GM21515 (cell line): ENCODE results near the gene AGK.

Experiments used
- ATAC-seq: cut with Tn5 transposase; IDR thresholded peaks from one replicate; pipeline ENCODE4 v1.9.1; 2021; ENCODE audit not compliant: unreplicated experiment

The AGK gene

GRCh38 chr7:141551094-141551781 is at the start of gene AGK:
AGK (plus strand) TSS chr7:141551410; CDS start chr7:141555467, 4,057 bp downstream.
- ATAC-seq: peak; percentile 95

GRCh38 chr7:141501451-141501850 is 49.8 kb upstream of the AGK start:
- ATAC-seq: no peak

- ATAC-seq: no peak
These were observed 39.9 kb upstream of the AGK start for GRCh38 chr7:141511316-141511675.

GRCh38 chr7:141511676-141512396 is 39.4 kb upstream of the AGK start:
- ATAC-seq: no peak

GRCh38 chr7:141512597-141512996 is 38.6 kb upstream of the AGK start:
- ATAC-seq: no peak

- no peak for ATAC-seq
These were observed 37.5 kb upstream of the AGK start for GRCh38 chr7:141513720-141514119.

- ATAC-seq: no peak
These were observed 35.3 kb upstream of the AGK start for GRCh38 chr7:141515941-141516340.

GRCh38 chr7:141519623-141520022 is 31.6 kb upstream of the AGK start:
- ATAC-seq: no peak

- no peak for ATAC-seq
These were observed 28.4 kb upstream of the AGK start for GRCh38 chr7:141522657-141523342.

- no peak for ATAC-seq
These were observed 25.2 kb upstream of the AGK start for GRCh38 chr7:141525973-141526514.

- ATAC-seq: no peak
These were observed 24.1 kb upstream of the AGK start for GRCh38 chr7:141527076-141527475.

GRCh38 chr7:141528399-141528798 is 22.8 kb upstream of the AGK start:
- no peak for ATAC-seq

- ATAC-seq: peak; percentile 76
These were observed 17.9 kb upstream of the AGK start for GRCh38 chr7:141533149-141533949.

GRCh38 chr7:141534757-141535737 is 16.2 kb upstream of the AGK start:
- no peak for ATAC-seq

GRCh38 chr7:141537906-141538305 is 13.3 kb upstream of the AGK start:
- no peak for ATAC-seq

GRCh38 chr7:141541375-141541774 is 9.8 kb upstream of the AGK start:
- ATAC-seq: no peak

- ATAC-seq: no peak
These were observed 6.4 kb upstream of the AGK start for GRCh38 chr7:141544831-141545230.

GRCh38 chr7:141549582-141549981 is 1.6 kb upstream of the AGK start:
- ATAC-seq: no peak

- ATAC-seq: peak; percentile 14
These were observed 670 bp upstream of the AGK start for GRCh38 chr7:141550386-141551093.
